Sigmoid colon (tissue), 7 donors: Measurements from ENCODE around the gene TTC38. TPM values are rescaled to one million over a fixed set of nuclear protein-coding genes. Genes with fewer than 3 reads are reported as not detected.

Experiments
- DNase-seq: peaks from one replicate; pipeline ENCODE4 v3.0.0-alpha.2; 2019
- H3K27ac ChIP-seq, 4 donors: fragments of 200-600 bp; sonication (generic); one replicate each; pipeline ENCODE4 v1.5.1; 2016 to 2019; ENCODE audit warnings: mild to moderate bottlenecking in 1 of 4
- H3K27me3 ChIP-seq, 3 donors: fragments of 200-600 bp; sonication (generic); one replicate each; pipeline ENCODE4 v1.5.1; 2019; ENCODE audit warnings: mild to moderate bottlenecking in 1 of 3
- H3K36me3 ChIP-seq, 4 donors: fragments of 200-600 bp; sonication (generic); one replicate each; pipeline ENCODE4 v1.5.1; 2016 to 2019
- H3K4me1 ChIP-seq, 4 donors: fragments of 200-600 bp; sonication (generic); one replicate each; pipeline ENCODE4 v1.5.1; 2017 to 2019
- H3K4me3 ChIP-seq, 4 donors: fragments of 200-600 bp; sonication (generic); one replicate each; pipeline ENCODE4 v1.5.1; 2017 to 2019; ENCODE audit warnings: mild to moderate bottlenecking in 2 of 4, moderate library complexity in 1 of 4
- H3K9me3 ChIP-seq, 4 donors: fragments of 200-600 bp in 3 of 4; sonication (generic) in 3 of 4; one replicate each; pipeline versions ENCODE4 v1.5.1 to v1.6.1; 2013 to 2019
- EP300 ChIP-seq, 4 donors: sonication (generic); formaldehyde crosslinking; IDR thresholded peaks; one replicate each; pipeline ENCODE4 v1.6.1; 2017; ENCODE audit warnings: antibody characterized with exemption in 4 of 4
- POLR2A ChIP-seq, 2 donors: fragments of 450-650 bp; IDR thresholded peaks; one replicate each; pipeline ENCODE4 v1.6.1; 2016; ENCODE audit warnings: antibody characterized with exemption in 2 of 2, mild to moderate bottlenecking in 2 of 2, moderate library complexity in 2 of 2
- POLR2AphosphoS5 ChIP-seq, 4 donors: sonication (generic); formaldehyde crosslinking; IDR thresholded peaks; one replicate each; pipeline ENCODE4 v1.6.1; 2017; ENCODE audit warnings: antibody characterized with exemption in 4 of 4
- WGBS, 2 donors: extraction: QIAGEN DNeasy Blood & Tissue Kit; methylation state at CpG; one replicate each; pipeline ENCODE4 v1.1.7; 2013; 5-methylcytosine and 5-hydroxymethylcytosine counted together
- intact Hi-C: fragments of 100-400 bp; cut with DNase I; formaldehyde crosslinking; loops from one replicate; pipeline ENCODE4 v1.15.1; 2023
- polyA plus RNA-seq, 3 donors: library from polyadenylated mRNA; stranded (reverse); fragments of 200-250 nt; gene quantifications; one replicate each; pipeline ENCODE4 v1.2.3, GENCODE V29; 2013
- total RNA-seq, 4 donors: library from RNA; depleted of rRNA; stranded (reverse); fragments of >200 nt; gene quantifications; one replicate each; pipeline ENCODE4 v1.1.0, GENCODE V29; 2016
- TF ChIP-seq, protein P1 (sequence below), 4 experiments: fragments of 450-650 bp in 3 of 4; fragments of 200-600 bp in 1 of 4; IDR thresholded peaks; one replicate each; pipeline ENCODE4 v1.5.1; 2016 to 2019; ENCODE audit warnings: antibody characterized with exemption in 4 of 4, mild to moderate bottlenecking in 3 of 4, moderate library complexity in 2 of 4
- donor health status: healthy with polysubstance abuse.
- donor health status: Bipolar disorder and iron deficiency.
- donor health status: healthy.

TTC38 gene
- total and polyA plus RNA-seq, 7 donors, result 34.6 to 105 (median 56.0) TPM

DNA sequence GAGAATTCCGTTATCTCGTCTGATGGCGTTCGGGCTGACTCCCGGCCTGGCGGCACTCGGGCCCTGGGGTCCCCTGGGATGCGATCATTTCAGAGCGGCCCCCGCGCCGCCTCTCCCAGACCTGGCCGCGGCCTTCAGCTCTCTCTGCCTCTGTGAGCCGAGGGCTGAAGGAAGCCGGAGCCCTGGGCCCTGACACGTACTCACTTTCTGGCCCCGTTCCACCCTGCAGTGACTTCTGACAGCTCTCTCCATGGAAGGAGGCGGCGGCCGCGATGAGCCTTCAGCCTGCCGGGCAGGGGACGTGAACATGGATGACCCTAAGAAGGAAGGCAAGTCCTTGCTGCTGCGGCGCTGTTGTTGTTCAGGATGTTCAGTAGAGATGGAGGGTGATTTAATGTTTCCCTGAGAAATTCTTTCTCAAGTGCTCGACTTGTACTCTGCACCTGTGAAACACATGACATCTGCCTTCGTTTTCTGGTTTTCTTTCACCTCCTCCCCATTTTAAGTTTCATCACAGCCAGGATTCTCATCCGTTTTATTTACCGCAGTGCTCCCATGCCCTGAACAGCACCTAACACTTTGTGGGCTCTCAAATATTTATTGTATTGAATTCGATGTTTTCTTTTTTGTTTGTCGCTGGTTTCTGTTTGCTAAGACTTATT lies 29.5 kb downstream of the TTC38 start:
- peaks cover 0 to 15% (median 9%) of the 10 kb centered on the region in 4 donors for H3K36me3 ChIP-seq
- no peak for TF ChIP-seq POLR2A (IDR thresholded peaks at IDR 0.05)
- TF ChIP-seq EP300 (IDR thresholded peaks at IDR 0.05), result no peak
- TF ChIP-seq, protein P1, sequence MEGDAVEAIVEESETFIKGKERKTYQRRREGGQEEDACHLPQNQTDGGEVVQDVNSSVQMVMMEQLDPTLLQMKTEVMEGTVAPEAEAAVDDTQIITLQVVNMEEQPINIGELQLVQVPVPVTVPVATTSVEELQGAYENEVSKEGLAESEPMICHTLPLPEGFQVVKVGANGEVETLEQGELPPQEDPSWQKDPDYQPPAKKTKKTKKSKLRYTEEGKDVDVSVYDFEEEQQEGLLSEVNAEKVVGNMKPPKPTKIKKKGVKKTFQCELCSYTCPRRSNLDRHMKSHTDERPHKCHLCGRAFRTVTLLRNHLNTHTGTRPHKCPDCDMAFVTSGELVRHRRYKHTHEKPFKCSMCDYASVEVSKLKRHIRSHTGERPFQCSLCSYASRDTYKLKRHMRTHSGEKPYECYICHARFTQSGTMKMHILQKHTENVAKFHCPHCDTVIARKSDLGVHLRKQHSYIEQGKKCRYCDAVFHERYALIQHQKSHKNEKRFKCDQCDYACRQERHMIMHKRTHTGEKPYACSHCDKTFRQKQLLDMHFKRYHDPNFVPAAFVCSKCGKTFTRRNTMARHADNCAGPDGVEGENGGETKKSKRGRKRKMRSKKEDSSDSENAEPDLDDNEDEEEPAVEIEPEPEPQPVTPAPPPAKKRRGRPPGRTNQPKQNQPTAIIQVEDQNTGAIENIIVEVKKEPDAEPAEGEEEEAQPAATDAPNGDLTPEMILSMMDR (IDR thresholded peaks at IDR 0.05), result no peak
- no peak for TF ChIP-seq POLR2AphosphoS5 (IDR thresholded peaks at IDR 0.05)
- intact Hi-C loops, result loop anchor here (2.0 to 5.0 kb wide), 3 partner anchors 145 to 300 kb away; partner anchors contain the start of gene PPARA
- H3K27ac ChIP-seq, result peak overlapping the region in 1 of 4 donors; percentile 93
- WGBS, 2 donors, result 2 to 5% methylated on average over 32 of the region's 32 CpGs
- DNase-seq, result no peak
- H3K27me3 ChIP-seq, result no peaks in the 10 kb centered on the region
- H3K4me1 ChIP-seq, result peaks cover 0 to 19% (median 16%) of the 10 kb centered on the region in 4 donors
- peak overlapping the region in 3 of 4 donors; percentile 50 to 62 (median 61) for H3K4me3 ChIP-seq
- H3K9me3 ChIP-seq, result no peaks in the 10 kb centered on the region

DNA sequence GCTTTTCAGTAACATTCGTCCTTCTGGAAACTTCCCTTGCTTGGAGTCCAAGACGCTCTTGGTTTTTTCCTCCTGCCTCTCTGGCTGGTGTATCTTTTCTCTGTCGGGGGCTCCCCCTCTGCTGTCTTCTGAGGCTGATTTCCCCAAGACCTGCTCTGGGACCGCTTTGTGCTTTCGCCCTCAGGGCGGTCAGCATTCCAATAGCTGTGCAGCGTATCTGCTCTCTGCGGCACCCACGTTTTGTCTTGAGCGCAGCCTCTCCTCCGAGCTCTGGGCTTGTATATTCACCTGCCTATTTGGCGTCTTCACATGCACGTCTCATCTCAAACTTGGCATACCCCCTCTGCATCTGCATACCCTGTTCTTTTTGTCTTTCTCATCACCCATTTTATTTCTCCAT lies 31.3 kb downstream of the TTC38 start:
- H3K36me3 ChIP-seq, result no peaks in the 10 kb centered on the region
- H3K4me1 ChIP-seq, result peaks cover 0 to 19% (median 16%) of the 10 kb centered on the region in 4 donors
- no peak overlapping the region for H3K4me3 ChIP-seq
- no peaks in the 10 kb centered on the region for H3K27me3 ChIP-seq
- DNase-seq, result no peak
- intact Hi-C loops, result loop anchor here (5.0 kb wide), 2 partner anchors 147 to 302 kb away; partner anchors contain the start of gene PPARA
- no peaks in the 10 kb centered on the region for H3K9me3 ChIP-seq
- TF ChIP-seq POLR2A (IDR thresholded peaks at IDR 0.05) (no peak), POLR2AphosphoS5 (IDR thresholded peaks at IDR 0.05) (no peak), EP300 (IDR thresholded peaks at IDR 0.05) (no peak)
- TF ChIP-seq, protein P1 (IDR thresholded peaks at IDR 0.05), result no peak
- H3K27ac ChIP-seq, result no peak overlapping the region
- WGBS, 2 donors, result 95 to 96% methylated on average over 13 of the region's 13 CpGs

DNA sequence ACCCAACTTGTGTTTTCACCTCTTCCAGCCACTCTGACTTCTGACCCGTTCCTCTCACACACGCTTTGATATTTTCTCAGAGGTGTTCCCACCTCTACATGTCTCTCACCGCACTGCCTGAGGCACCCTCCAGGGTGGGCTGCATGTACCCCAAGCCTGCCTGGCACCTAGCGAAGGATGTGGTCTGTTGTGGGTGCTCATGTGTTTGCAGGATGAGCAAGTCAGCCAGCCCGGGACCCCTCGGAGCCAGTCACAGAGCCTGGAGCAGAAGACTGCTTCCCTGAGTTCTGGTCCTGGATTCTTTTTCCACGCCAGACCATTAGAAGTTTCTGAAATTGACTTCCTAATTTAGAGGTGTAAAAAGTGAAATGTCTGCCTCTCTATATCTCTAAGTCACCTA lies 32.7 kb downstream of the TTC38 start:
- Histone ChIP-seq H3K4me1 (peaks cover 0 to 17% (median 15%) of the 10 kb centered on the region in 4 donors), H3K4me3 (no peak overlapping the region), H3K27me3 (no peaks in the 10 kb centered on the region), H3K9me3 (no peaks in the 10 kb centered on the region), H3K27ac (no peak overlapping the region), H3K36me3 (no peaks in the 10 kb centered on the region)
- no peak for DNase-seq
- TF ChIP-seq POLR2A (IDR thresholded peaks at IDR 0.05) (no peak), POLR2AphosphoS5 (IDR thresholded peaks at IDR 0.05) (no peak)
- TF ChIP-seq, protein P1 (IDR thresholded peaks at IDR 0.05), result no peak
- 96 to 98% methylated on average over 7 of the region's 7 CpGs for WGBS, 2 donors
- intact Hi-C loops, result no loop called here

DNA sequence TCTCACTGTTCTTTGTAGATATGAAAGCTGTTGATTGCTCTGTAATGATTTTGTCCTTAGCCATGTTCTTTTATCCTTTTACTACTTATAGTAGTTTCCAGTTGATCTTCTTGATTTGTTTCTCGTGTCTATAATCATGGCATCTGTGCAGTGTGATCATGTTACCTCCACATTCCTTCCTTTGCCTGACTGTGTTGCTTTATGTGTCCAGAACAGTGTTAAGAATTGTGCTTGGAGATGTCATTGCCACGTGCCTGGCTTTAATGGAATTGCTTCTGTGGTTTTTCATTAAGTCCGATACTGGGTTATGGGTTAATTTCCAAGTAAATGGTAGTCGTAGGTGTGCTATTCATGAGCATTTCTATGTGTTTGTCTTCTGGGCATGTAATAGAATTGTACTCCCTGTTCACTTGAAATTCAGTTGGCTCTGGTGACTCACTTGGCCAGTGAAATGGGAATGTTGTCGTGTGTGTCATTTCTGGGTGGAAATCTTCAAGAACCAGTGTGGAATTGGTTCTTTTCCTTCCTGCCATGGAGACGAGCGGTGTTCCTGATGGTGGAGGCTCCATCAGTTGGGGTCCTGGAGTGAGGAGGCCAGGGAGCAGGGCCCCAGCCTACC lies 35.6 kb downstream of the TTC38 start:
- intact Hi-C loops, result no loop called here
- Histone ChIP-seq H3K9me3 (no peaks in the 10 kb centered on the region), H3K27me3 (no peaks in the 10 kb centered on the region), H3K4me1 (no peaks in the 10 kb centered on the region), H3K4me3 (no peak overlapping the region), H3K27ac (no peak overlapping the region), H3K36me3 (no peaks in the 10 kb centered on the region)
- WGBS, 2 donors, result 93 to 94% methylated on average over 7 of the region's 7 CpGs
- DNase-seq, result no peak
- TF ChIP-seq POLR2AphosphoS5 (IDR thresholded peaks at IDR 0.05) (no peak), EP300 (IDR thresholded peaks at IDR 0.05) (no peak), POLR2A (IDR thresholded peaks at IDR 0.05) (no peak)
- TF ChIP-seq, protein P1 (IDR thresholded peaks at IDR 0.05), result no peak
